ENCODE data around the gene LRRTM3.

The LRRTM3 gene

DNA sequence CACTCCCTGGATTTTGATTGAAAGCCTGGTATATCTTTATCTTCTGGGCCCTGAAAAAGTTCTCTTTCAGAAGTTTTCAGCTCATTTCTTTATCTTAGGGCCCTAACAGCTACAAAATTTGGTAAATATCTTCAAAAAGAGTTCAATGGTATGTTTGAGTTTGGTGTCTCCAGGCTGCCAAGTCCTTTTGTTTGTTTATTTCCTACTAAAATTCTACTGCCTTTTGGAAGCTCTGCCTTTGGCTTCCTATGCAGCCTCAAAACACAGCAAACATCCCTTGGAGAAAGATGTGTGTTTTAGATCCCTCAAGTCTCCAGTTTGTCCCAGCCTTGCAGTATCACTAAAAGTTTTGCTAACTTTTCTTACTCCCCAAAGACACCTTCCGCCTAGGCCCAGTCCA, 146.8 kb downstream of the LRRTM3 start:
- no peak overlapping the region for H3K4me3 ChIP-seq (replicated peaks; ENCODE audit: low read depth, low read length)
- TF ChIP-seq, protein P1, sequence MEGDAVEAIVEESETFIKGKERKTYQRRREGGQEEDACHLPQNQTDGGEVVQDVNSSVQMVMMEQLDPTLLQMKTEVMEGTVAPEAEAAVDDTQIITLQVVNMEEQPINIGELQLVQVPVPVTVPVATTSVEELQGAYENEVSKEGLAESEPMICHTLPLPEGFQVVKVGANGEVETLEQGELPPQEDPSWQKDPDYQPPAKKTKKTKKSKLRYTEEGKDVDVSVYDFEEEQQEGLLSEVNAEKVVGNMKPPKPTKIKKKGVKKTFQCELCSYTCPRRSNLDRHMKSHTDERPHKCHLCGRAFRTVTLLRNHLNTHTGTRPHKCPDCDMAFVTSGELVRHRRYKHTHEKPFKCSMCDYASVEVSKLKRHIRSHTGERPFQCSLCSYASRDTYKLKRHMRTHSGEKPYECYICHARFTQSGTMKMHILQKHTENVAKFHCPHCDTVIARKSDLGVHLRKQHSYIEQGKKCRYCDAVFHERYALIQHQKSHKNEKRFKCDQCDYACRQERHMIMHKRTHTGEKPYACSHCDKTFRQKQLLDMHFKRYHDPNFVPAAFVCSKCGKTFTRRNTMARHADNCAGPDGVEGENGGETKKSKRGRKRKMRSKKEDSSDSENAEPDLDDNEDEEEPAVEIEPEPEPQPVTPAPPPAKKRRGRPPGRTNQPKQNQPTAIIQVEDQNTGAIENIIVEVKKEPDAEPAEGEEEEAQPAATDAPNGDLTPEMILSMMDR (IDR thresholded peaks at IDR 0.05; ENCODE audit: low read depth, low read length, missing control alignments) = no peak
- DNase-seq (ENCODE audit: extremely low read depth, low read depth) = no peak

DNA sequence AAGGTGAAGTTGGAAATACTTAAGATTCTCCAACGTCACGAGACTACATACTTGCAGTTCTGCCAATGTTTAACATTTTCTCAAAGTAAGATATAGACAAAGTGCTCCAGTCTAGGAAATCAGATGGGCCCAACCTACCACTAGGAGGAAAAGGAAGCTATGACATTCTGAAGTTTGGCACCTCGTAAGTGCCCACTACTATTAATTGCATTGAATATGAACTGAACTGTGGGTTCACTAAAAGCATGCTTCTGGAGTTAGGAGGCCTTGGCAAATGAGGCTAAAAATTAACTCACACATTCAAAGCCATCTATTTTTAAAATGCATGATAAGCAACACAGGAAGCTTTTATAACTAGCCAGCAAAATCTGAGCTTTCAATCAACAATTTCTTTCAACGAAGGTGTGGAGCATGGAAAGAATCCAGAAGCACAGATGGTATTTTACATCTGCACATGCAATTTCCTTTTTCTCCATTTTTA, 149.7 kb downstream of the LRRTM3 start:
- TF ChIP-seq, protein P1 (IDR thresholded peaks at IDR 0.05; ENCODE audit: low read depth, low read length, missing control alignments) = no peak
- H3K4me3 ChIP-seq (replicated peaks; ENCODE audit: low read depth, low read length) = no peak overlapping the region
- DNase-seq (ENCODE audit: extremely low read depth, low read depth) = no peak

DNA sequence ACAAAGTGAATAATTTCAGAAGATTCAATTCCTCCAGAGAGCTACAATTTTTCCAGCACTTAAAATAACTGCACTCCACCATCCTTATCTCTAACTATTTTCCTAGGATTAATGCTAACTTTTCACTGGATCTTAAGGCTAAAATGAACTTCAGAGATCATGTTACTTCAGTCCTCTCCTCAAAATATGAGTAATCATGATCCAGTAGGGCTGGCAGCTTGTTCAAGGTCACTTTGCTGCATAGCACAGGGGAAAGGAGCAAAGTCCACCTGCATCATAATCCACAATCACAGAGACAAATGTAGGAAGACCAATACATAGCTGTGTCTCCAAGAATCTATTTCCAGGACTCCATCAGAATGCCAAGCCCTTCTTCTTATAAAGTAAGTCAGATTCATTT, 150.3 kb downstream of the LRRTM3 start:
- H3K4me3 ChIP-seq (replicated peaks; ENCODE audit: low read depth, low read length) = no peak overlapping the region
- TF ChIP-seq, protein P1 (IDR thresholded peaks at IDR 0.05; ENCODE audit: low read depth, low read length, missing control alignments) = no peak
- no peak for DNase-seq (ENCODE audit: extremely low read depth, low read depth)

DNA sequence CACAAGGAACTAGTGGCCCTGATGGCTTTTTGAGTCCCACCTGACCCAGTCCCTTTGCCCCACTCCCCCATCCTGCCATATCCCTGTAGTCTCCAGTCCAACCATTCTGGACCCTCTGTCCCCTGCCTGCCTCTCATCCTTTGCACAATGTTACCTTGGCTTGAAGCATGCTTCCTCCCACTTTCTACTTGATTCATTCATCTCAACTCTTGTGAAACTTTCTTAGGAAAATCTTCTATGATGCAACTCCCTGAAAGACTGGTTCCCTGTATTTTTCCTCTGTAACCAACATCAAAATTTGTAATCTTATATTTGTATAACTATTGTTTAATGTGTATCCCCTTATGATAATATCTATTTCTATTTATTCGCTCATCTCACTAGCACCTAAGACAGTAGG, 151.5 kb downstream of the LRRTM3 start:
- TF ChIP-seq, protein P1 (IDR thresholded peaks at IDR 0.05; ENCODE audit: low read depth, low read length, missing control alignments) = no peak
- H3K4me3 ChIP-seq (replicated peaks; ENCODE audit: low read depth, low read length) = no peak overlapping the region
- DNase-seq (ENCODE audit: extremely low read depth, low read depth) = no peak

DNA sequence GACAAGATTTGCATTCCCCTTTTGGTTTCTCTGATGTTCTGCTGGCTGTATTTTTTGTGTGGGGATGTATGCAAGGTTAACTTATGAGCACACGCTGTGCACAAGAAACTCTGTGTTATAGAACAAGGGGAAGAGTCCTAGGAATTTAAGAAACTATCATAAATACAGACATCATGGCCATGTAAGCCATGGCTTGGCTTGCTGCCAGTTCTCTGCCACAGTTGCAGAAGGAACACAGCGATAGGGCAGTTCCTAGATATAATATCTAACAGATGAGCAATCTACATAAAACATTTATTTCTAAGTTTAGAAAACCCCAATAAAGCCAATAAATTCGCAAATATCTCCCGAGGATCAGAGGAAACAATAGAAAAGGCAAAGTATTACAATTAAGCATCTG, 153.3 kb downstream of the LRRTM3 start:
- no peak for DNase-seq (ENCODE audit: extremely low read depth, low read depth)
- H3K4me3 ChIP-seq (replicated peaks; ENCODE audit: low read depth, low read length) = no peak overlapping the region
- TF ChIP-seq, protein P1 (IDR thresholded peaks at IDR 0.05; ENCODE audit: low read depth, low read length, missing control alignments) = no peak

DNA sequence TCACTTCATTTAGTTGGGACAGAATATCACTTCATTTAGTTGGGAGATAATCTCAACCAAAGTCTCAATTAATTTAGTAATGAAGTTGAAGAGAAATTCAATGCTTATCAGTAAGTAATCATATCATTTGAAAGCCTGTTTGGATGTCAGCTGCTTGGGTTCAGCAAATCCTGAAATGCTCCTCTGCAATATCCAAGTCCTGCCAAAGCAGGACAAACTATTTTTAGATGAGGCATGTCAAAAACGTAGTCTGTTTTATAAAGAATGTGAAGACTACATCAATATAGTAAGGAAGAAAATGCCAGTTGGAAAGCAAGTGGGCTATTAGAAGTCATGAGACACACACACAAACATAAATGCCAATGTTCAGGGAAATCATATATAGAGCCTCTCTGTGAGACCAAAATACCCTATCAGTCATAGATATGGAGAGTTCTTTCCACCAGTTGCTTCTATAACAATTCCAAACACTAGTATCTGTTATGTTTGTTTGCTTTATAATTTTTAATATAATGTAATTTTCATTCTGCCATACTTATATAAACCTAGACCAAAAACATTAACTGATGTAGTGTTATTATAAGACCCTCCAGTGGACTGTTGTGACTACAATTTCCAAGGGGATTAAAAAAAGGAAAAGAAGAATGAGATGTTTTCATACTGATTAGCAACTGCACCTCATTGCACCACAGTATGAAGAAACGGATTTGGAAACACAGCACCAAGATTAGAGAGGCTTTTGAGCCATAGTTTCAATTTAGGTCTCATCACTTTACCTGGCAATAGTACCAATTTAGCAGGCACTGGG, 160.7 kb downstream of the LRRTM3 start:
- TF ChIP-seq, protein P1 (IDR thresholded peaks at IDR 0.05; ENCODE audit: low read depth, low read length, missing control alignments) = no peak

DNA sequence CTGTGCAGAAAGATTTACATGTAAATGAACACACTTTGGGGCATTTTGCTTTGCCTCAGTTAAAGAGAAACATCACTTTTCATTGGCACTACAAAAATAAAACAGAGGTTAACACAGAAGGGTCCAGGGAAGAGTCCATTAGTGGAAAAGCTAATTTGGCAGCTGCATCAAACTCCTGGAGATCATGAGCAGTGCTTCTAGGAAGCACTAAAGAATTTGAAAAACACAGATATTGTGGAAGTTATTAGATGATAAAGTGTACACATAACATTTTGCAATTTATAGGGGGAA, 161.2 kb downstream of the LRRTM3 start:
- DNase-seq (ENCODE audit: extremely low read depth, low read depth) = no peak
- no peak overlapping the region for H3K4me3 ChIP-seq (replicated peaks; ENCODE audit: low read depth, low read length)
- TF ChIP-seq, protein P1 (IDR thresholded peaks at IDR 0.05; ENCODE audit: low read depth, low read length, missing control alignments) = no peak

More for the DNA sequence above, 160.7 kb downstream of the LRRTM3 start:
- no peak for DNase-seq (ENCODE audit: extremely low read depth, low read depth)
- H3K4me3 ChIP-seq (replicated peaks; ENCODE audit: low read depth, low read length) = no peak overlapping the region
